K562 (cell line): ENCODE data around the gene FRMD4A. TPM values are rescaled to one million over a fixed set of nuclear protein-coding genes. Genes with fewer than 3 reads are reported as not detected.

Experiments used
- ATAC-seq: fragments of 200-7000 bp; cut with Tn5 transposase; 3 replicates; pipeline ENCODE4 v1.9.1; 2020; ENCODE audit warnings: moderate library complexity
- BruUV-seq: library from RNA; stranded (reverse); fragments of 400-500 nt; replicated peaks from 2 replicates; lab custom pipeline; 2021; lab: Mats Ljungman, UMichigan
- CTCF ChIA-PET: fragments of 300-600 bp; formaldehyde crosslinking; extraction: SDS; loops from one replicate; lab custom pipeline; 2021; ENCODE audit warnings: low intra/inter-chr PET ratio; lab: Yijun Ruan, JAX
- POLR2A ChIA-PET: fragments of 300-600, 350-650 bp; sonication (Branson Sonifier 250); formaldehyde crosslinking; extraction: SDS; loops from one replicate; lab custom pipeline; 2021; ENCODE audit warnings: antibody characterized with exemption, inconsistent platforms; lab: Yijun Ruan, JAX
- DNase-seq, 4 experiments: peaks; one replicate each; pipeline versions ENCODE4 v3.0.0 to v3.0.0-alpha.2; 2011 to 2018; ENCODE audit warnings: low spot score in 3 of 4, mixed read lengths in 3 of 4; ENCODE audit errors: extremely low read depth in 1 of 4
- FAIRE-seq: peaks from 2 replicates; lab custom pipeline; 2011; peaks lifted over from hg19 to GRCh38; lab: Jason Lieb, UNC
- H2AFZ ChIP-seq: 2 replicates; pipeline ENCODE4 v1.6.0; 2011; ENCODE audit warnings: low read depth, low read length, control low read depth, inconsistent platforms
- H3K27ac ChIP-seq: fragments of 200-600 bp; 3 replicates; pipeline ENCODE4 v1.8.0; 2011; ENCODE audit warnings: low read depth, mild to moderate bottlenecking, control low read depth, inconsistent platforms, low read length, moderate library complexity, mixed read lengths; ENCODE audit errors: extremely low read depth
- H3K27me3 ChIP-seq, 2 experiments: fragments of 300-600 bp in 1 of 2; 2 replicates in 1 of 2; 3 replicates in 1 of 2; pipeline versions ENCODE4 v1.6.0 to v1.8.0; 2011; ENCODE audit warnings: inconsistent platforms in 2 of 2, low read length in 2 of 2, mild to moderate bottlenecking in 1 of 2, mixed read lengths in 1 of 2, moderate library complexity in 1 of 2; ENCODE audit not compliant: control insufficient read depth in 2 of 2, insufficient read depth in 2 of 2
- H3K36me3 ChIP-seq: fragments of 300-600 bp; 3 replicates; pipeline ENCODE4 v1.8.0; 2011; ENCODE audit warnings: mild to moderate bottlenecking, low read length, inconsistent platforms; ENCODE audit not compliant: control insufficient read depth, insufficient read depth
- H3K4me1 ChIP-seq, 2 experiments: fragments of 200-600 bp in 1 of 2; replicated peaks in 1 of 2; 2 replicates in 1 of 2; 3 replicates in 1 of 2; pipeline versions ENCODE4 v1.5.1 to v1.8.0; 2011; ENCODE audit warnings: inconsistent platforms in 2 of 2, low read length in 2 of 2, mild to moderate bottlenecking in 1 of 2, mixed read lengths in 1 of 2, moderate library complexity in 1 of 2; ENCODE audit not compliant: control insufficient read depth in 2 of 2, insufficient read depth in 2 of 2
- H3K4me2 ChIP-seq: 2 replicates; pipeline ENCODE4 v1.6.1; 2011; ENCODE audit warnings: low read length, control low read depth, inconsistent platforms, mixed read lengths; ENCODE audit not compliant: insufficient read depth
- H3K4me3 ChIP-seq: fragments of 200-600 bp; sonication (generic), shearing (Covaris generic); 2 replicates; pipeline ENCODE4 v1.5.1; 2016; ENCODE audit warnings: control low read depth, inconsistent platforms
- H3K79me2 ChIP-seq: fragments of 200-600 bp; 3 replicates; pipeline ENCODE4 v1.8.0; 2011; ENCODE audit warnings: low read length, inconsistent platforms; ENCODE audit not compliant: control insufficient read depth, insufficient read depth
- H3K9ac ChIP-seq, 2 experiments: 2 replicates each; pipeline versions ENCODE4 v1.6.0 to v1.6.1; 2011; ENCODE audit warnings: low read depth in 2 of 2, low read length in 2 of 2, control low read depth in 1 of 2, inconsistent platforms in 1 of 2, mild to moderate bottlenecking in 1 of 2, mixed read lengths in 1 of 2; ENCODE audit not compliant: insufficient read depth in 1 of 2
- H3K9me1 ChIP-seq: one replicate; pipeline ENCODE4 v1.6.0; 2011; ENCODE audit warnings: inconsistent platforms, mild to moderate bottlenecking, low read length, moderate library complexity; ENCODE audit not compliant: control insufficient read depth, insufficient read depth
- H3K9me3 ChIP-seq: replicated peaks from 2 replicates; pipeline ENCODE4 v1.5.1; 2011; ENCODE audit warnings: low read depth, low read length, inconsistent platforms; ENCODE audit not compliant: control insufficient read depth, insufficient read depth
- H4K20me1 ChIP-seq: replicated peaks from 2 replicates; pipeline ENCODE4 v1.6.1; 2011; ENCODE audit warnings: low read length, inconsistent platforms, mixed read lengths; ENCODE audit not compliant: control insufficient read depth, insufficient read depth
- BACH1 ChIP-seq: fragments of 200-800 bp; sonication (Bioruptor generic); IDR thresholded peaks from 2 replicates; pipeline ENCODE4 v1.6.1; 2016; ENCODE audit warnings: missing genetic modification characterization, missing compliant biosample characterization
- FOXP1 ChIP-seq: sonication (generic); formaldehyde crosslinking; IDR thresholded peaks from 2 replicates; pipeline ENCODE4 v1.8.0; 2022; ENCODE audit warnings: mild to moderate bottlenecking, missing genetic modification reagents
- PBX2 ChIP-seq, 2 experiments: IDR thresholded peaks in 1 of 2; conservative IDR thresholded peaks in 1 of 2; 2 replicates each; pipeline ENCODE4 v1.6.1; 2016; ENCODE audit warnings: low read depth in 2 of 2, mild to moderate bottlenecking in 1 of 2, missing compliant biosample characterization in 1 of 2, missing genetic modification characterization in 1 of 2, moderate library complexity in 1 of 2
- RBM34 ChIP-seq: fragments of 200-400 bp; formaldehyde crosslinking; IDR thresholded peaks from 2 replicates; pipeline ENCODE4 v1.6.1; 2018; ENCODE audit warnings: low read length, borderline replicate concordance; ENCODE audit not compliant: insufficient read depth
- ZNF41 ChIP-seq: fragments of 250-450 bp; sonication (Bioruptor Pico); conservative IDR thresholded peaks from 2 replicates; pipeline ENCODE4 v1.4.0; 2020; ENCODE audit warnings: mild to moderate bottlenecking
- WGBS: fragments of 100-300 bp; shearing (Covaris generic); methylation state at CpG from one replicate; pipeline ENCODE4 v1.1.6; 2016; ENCODE audit warnings: low coverage, mixed read lengths; ENCODE audit not compliant: insufficient coverage; ENCODE audit errors: missing lambda C conversion rate; 5-methylcytosine and 5-hydroxymethylcytosine counted together
- in situ Hi-C: fragments of 300-500 bp; cut with MboI; formaldehyde crosslinking; loops from 4 replicates; pipeline ENCODE4 v1.15.0; 2018; ENCODE audit warnings: inconsistent platforms, mixed read lengths
- intact Hi-C: fragments of 100-400 bp; cut with micrococcal nuclease; formaldehyde crosslinking; loops from 2 replicates; pipeline ENCODE4 v1.14.2; 2022
- polyA plus RNA-seq, 8 experiments: library from polyadenylated mRNA; depleted of rRNA in 4 of 8; stranded (reverse) in 5 of 8; unstranded in 3 of 8; fragments of >200 nt; fragmentation: Nextera tagmentation in 2 of 8; fragmentation: Illumina TruSeq in 1 of 8; extraction: Ambion mirVana in 2 of 8; extraction: Trizol in 1 of 8; gene quantifications; 2 replicates each; pipeline versions ENCODE4 v1.2.1 to v1.2.3, GENCODE V29; 2011 to 2014; ENCODE audit warnings: inconsistent platforms in 1 of 8, missing spikeins in 1 of 8
- total RNA-seq, 7 experiments: library from RNA; depleted of rRNA in 6 of 7; stranded (reverse); fragments of >200 nt in 6 of 7; fragmentation: Illumina TruSeq in 2 of 7; extraction: Trizol in 2 of 7; gene quantifications; 2 replicates each; pipeline versions ENCODE4 v1.2.1 to v1.2.3, GENCODE V29; 2011 to 2021; ENCODE audit warnings: low replicate concordance in 1 of 7

FRMD4A gene
- total and polyA plus RNA-seq, 9 of the 15 experiments (the other 6 are each of a cell fraction or from before 2014, with no cell fraction given), result 0.80 to 5.2 (median 3.0) TPM

- no peak for TF ChIP-seq RBM34
- no peak for TF ChIP-seq BACH1 (tag)
- TF ChIP-seq FOXP1 (CRISPR knock-in tag), result no peak
Observed at GRCh38 chr10:13806419-13806818, 524.3 kb downstream of the FRMD4A start (continued).

- DNase-seq (no peak), ATAC-seq (no peak), FAIRE-seq (no peak)
- no TSS peak for BruUV-seq
- in situ Hi-C loops, result no loop called here
- no peak overlapping the region for H3K4me3 ChIP-seq
- under 1% methylated on average over 17 of the region's 18 CpGs for WGBS
- H3K4me1 ChIP-seq, result no peaks in the 10 kb centered on the region
- H3K4me2 ChIP-seq, result no peak overlapping the region
- TF ChIP-seq PBX2 (CRISPR knock-in tag; IDR thresholded peaks at IDR 0.05; ENCODE audit: low read depth), result no peak
- no peak for TF ChIP-seq PBX2 (tag; conservative IDR thresholded peaks at IDR 0.05; ENCODE audit: low read depth)
- TF ChIP-seq ZNF41 (CRISPR knock-in tag), result no peak
- no peaks in the 10 kb centered on the region for H3K9me1 ChIP-seq
- H3K9me3 ChIP-seq, result no peaks in the 10 kb centered on the region
- H3K79me2 ChIP-seq, result no peaks in the 10 kb centered on the region
- intact Hi-C loops, result no loop called here
- CTCF ChIA-PET, result no interaction called here
- H2AFZ ChIP-seq, result no peak overlapping the region
- H3K9ac ChIP-seq, result no peak overlapping the region
- H3K27me3 ChIP-seq, result peaks cover 8 to 17% of the 10 kb centered on the region in 2 experiments
- H4K20me1 ChIP-seq, result no peaks in the 10 kb centered on the region
- POLR2A ChIA-PET, result interaction anchor here (0.7 kb wide), 1 partner anchor 484 kb away, joined by 3 read pairs; no protein-coding TSS in a partner anchor
- H3K36me3 ChIP-seq, result no peaks in the 10 kb centered on the region
- H3K27ac ChIP-seq, result no peak overlapping the region
Observed at GRCh38 chr10:13803566-13804554, 526.9 kb downstream of the FRMD4A start.
